Measurements from ENCODE around the gene CD209. TPM values are rescaled to one million over a fixed set of nuclear protein-coding genes. Genes with fewer than 3 reads are reported as not detected.

CD209 gene
- total and polyA plus RNA-seq, 8 donors = 0.19 to 7.0 (median 0.48) TPM

DNA sequence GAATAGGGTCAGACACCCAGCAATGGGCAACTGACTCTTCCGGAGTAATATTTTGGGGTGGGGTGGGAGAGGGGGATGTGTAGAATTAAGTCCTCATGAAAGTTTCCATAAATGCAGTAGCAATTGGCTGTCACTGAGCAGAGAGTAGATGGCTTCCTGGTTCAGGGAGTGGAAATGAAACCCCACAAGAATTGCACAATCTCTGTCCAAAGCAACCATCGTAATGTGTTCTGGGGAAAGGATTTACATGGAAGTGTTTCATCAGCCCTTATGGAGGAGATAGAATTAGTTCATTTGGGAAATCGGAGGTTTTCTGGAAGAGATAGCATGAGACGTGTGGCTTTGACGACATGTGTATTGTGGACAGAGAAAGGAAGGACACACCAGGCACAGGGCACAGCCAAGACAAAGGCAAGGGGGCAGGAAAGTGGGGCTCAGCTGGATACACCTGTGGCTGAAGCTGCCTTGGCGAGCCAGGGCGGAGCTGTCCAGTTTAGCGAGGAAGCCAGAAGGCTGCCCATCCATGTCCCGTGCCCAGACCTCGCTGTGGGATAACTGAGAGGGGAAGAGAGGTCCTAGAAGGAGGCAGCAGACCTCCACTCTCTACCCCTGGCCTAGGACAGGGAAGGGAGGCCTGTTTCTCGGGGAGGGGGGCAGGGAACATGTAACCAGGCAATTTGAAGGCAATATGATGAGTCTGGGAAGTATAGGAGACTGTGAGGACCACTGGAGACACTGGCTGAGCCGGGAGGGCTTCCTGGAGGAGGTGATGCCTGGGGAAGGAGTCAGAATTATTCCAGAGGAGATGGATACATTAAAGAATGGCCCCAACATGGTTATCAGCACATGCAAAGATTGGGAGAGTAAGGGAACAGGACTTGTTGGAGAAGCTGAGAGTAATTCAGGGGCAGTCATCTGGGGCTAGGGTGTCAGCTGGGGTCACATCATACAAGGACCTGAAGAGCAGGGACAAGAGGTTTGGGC is 12.8 kb downstream of the CD209 start:
- Histone ChIP-seq H3K27ac (no peak overlapping the region), H3K4me1 (no peaks in the 10 kb centered on the region), H3K36me3 (no peaks in the 10 kb centered on the region), H3K27me3 (peaks cover 0 to 9% (median 2%) of the 10 kb centered on the region in 4 donors), H3K9me3 (no peaks in the 10 kb centered on the region), H3K4me3 (no peak overlapping the region)
- no peak for TF ChIP-seq CTCF (IDR thresholded peaks at IDR 0.05)
- DNase-seq (no peak), FAIRE-seq (no peak), ATAC-seq (peak in 2 of 4 donors; percentile 57 to 66)
- 37 to 51% methylated on average over 10 to 12 of the region's 12 CpGs for WGBS, 2 donors
- intact Hi-C loops (cut with DNase I) = loop anchor here in 1 of 3 donors (5.0 kb wide), 1 partner anchor 198 kb away; no protein-coding TSS in a partner anchor

GRCh38 chr19:7733376-7733775 is 14.0 kb downstream of the CD209 start:
- DNase-seq (no peak), FAIRE-seq (no peak), ATAC-seq (no peak)
- Histone ChIP-seq H3K4me3 (no peak overlapping the region), H3K9me3 (no peaks in the 10 kb centered on the region), H3K4me1 (no peaks in the 10 kb centered on the region), H3K36me3 (no peaks in the 10 kb centered on the region), H3K27ac (no peak overlapping the region), H3K27me3 (peaks cover 0 to 18% (median 2%) of the 10 kb centered on the region in 4 donors)
- intact Hi-C loops (cut with DNase I) = loop anchor here in 1 of 3 donors (5.0 kb wide), 1 partner anchor 199 kb away; no protein-coding TSS in a partner anchor
- 62 to 81% methylated on average over 6 of the region's 6 CpGs for WGBS, 2 donors
- no peak for TF ChIP-seq CTCF (IDR thresholded peaks at IDR 0.05)

DNA sequence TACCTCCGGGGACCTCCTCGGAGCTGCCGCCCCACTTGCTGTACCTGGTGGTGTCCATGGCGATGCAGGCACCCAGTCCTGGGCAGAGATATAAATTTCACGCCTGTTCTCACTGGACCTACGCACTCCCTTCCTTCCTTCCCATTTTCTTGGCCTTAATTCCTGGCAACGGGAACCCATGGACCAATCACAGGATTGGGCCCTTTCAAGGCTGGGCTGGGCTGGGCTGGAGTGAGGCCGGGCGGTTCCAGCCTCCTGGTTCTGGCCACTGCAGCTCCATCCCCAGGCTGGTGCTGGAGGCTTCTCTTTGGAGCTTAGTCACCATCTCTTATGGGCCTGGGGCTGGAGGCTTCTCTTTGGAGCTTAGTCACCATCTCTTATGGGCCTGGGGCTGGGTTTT is 15.3 kb downstream of the CD209 start, which contains the start of gene CLEC4G:
Gene CLEC4G (minus strand): TSS at position 66 of the 400 bp plus-strand sequence. CDS start 8 bp downstream, at position 58.
- no peak within 1 kb of the TSS for H3K27ac ChIP-seq
- FAIRE-seq = no peak
- no peaks in the 10 kb centered on the region for H3K4me1 ChIP-seq
- no peaks in the 10 kb centered on the region for H3K9me3 ChIP-seq
- no peak for TF ChIP-seq CTCF (IDR thresholded peaks at IDR 0.05)
- H3K27me3 ChIP-seq = peaks cover 0 to 18% (median 2%) of the 10 kb centered on the region in 4 donors
- intact Hi-C loops (cut with DNase I) = loop anchor here in 1 of 3 donors (5.0 kb wide), 1 partner anchor 200 kb away; no protein-coding TSS in a partner anchor
- no peak for ATAC-seq
- 50 to 51% methylated on average over 9 of the region's 9 CpGs for WGBS, 2 donors
- no peak for DNase-seq
- no peak within 1 kb of the TSS for H3K4me3 ChIP-seq
- no peaks in the 10 kb centered on the region for H3K36me3 ChIP-seq

- FAIRE-seq = no peak
- intact Hi-C loops (cut with DNase I) = loop anchor here in 1 of 3 donors (5.0 kb wide), 1 partner anchor 201 kb away; no protein-coding TSS in a partner anchor
- H3K27me3 ChIP-seq = peaks cover 0 to 18% (median 2%) of the 10 kb centered on the region in 4 donors
Observed at GRCh38 chr19:7731615-7732014, 15.7 kb downstream of the CD209 start.

More at GRCh38 chr19:7731615-7732014, 15.7 kb downstream of the CD209 start:
- Histone ChIP-seq H3K4me3 (no peak overlapping the region), H3K27ac (no peak overlapping the region), H3K9me3 (no peaks in the 10 kb centered on the region), H3K36me3 (no peaks in the 10 kb centered on the region), H3K4me1 (no peaks in the 10 kb centered on the region)
- 51 to 61% methylated on average over 5 of the region's 5 CpGs for WGBS, 2 donors
- DNase-seq = no peak
- TF ChIP-seq CTCF (IDR thresholded peaks at IDR 0.05) = no peak
- ATAC-seq = no peak
